NCI-H2196 (cell line): ENCODE measurements around the gene GSTP1.
"Not testable (repeated sequence)": the region's sequence is repeated elsewhere in the genome, so short reads cannot be mapped to it uniquely, and the experiment has no call there.

Source experiments
- DNase-seq: peaks from one replicate; lab custom pipeline; 2025; ENCODE audit not compliant: unreplicated experiment; lab: John Stamatoyannopoulos, UW

GSTP1 gene

GRCh38 chr11:67562963-67563704 is 20.5 kb upstream of the GSTP1 start:
- no peak for DNase-seq

GRCh38 chr11:67563705-67564114 is 19.9 kb upstream of the GSTP1 start:
- DNase-seq = not testable (repeated sequence)

- DNase-seq = no peak
Observed at GRCh38 chr11:67564230-67564629, 19.4 kb upstream of the GSTP1 start.

- DNase-seq = no peak
Observed at GRCh38 chr11:67571443-67571842, 12.2 kb upstream of the GSTP1 start.

- DNase-seq = no peak
Observed at GRCh38 chr11:67572305-67572704, 11.3 kb upstream of the GSTP1 start.

- peak; percentile 70 for DNase-seq
Observed at GRCh38 chr11:67572747-67573419, 10.7 kb upstream of the GSTP1 start.

GRCh38 chr11:67574938-67575337 is 8.7 kb upstream of the GSTP1 start:
- no peak for DNase-seq

GRCh38 chr11:67576735-67577475 is 6.7 kb upstream of the GSTP1 start:
- no peak for DNase-seq

- no peak for DNase-seq
Observed at GRCh38 chr11:67577951-67578350, 5.7 kb upstream of the GSTP1 start.

- no peak for DNase-seq
Observed at GRCh38 chr11:67581469-67581868, 2.1 kb upstream of the GSTP1 start.

- no peak for DNase-seq
Observed at GRCh38 chr11:67582011-67582410, 1.6 kb upstream of the GSTP1 start.

- DNase-seq = peak; percentile 69
Observed at GRCh38 chr11:67584205-67584880, 731 bp downstream of the GSTP1 start.

GRCh38 chr11:67584881-67585873 is 1.6 kb downstream of the GSTP1 start:
- DNase-seq = peak; percentile 64

GRCh38 chr11:67585911-67586310 is 2.3 kb downstream of the GSTP1 start:
- no peak for DNase-seq

GRCh38 chr11:67586568-67587250 is 3.1 kb downstream of the GSTP1 start:
- DNase-seq = no peak

GRCh38 chr11:67588136-67588503 is 4.5 kb downstream of the GSTP1 start:
- DNase-seq = no peak

GRCh38 chr11:67588899-67589415 is 5.3 kb downstream of the GSTP1 start:
- DNase-seq = not testable (repeated sequence)

- peak; percentile 15 for DNase-seq
Observed at GRCh38 chr11:67592880-67593564, 9.4 kb downstream of the GSTP1 start.

GRCh38 chr11:67593565-67593905 is 9.9 kb downstream of the GSTP1 start:
- no peak for DNase-seq
